K562 (cell line): ENCODE data around the gene DYNC2I2. TPM values are rescaled to one million over a fixed set of nuclear protein-coding genes. Genes with fewer than 3 reads are reported as not detected.

ENCODE experiments used
- ASH1L ChIP-seq: fragments of 450-650 bp; IDR thresholded peaks from 2 replicates; pipeline ENCODE4 v1.6.1; 2018; ENCODE audit warnings: borderline replicate concordance, mild to moderate bottlenecking, low read depth; ENCODE audit not compliant: partially characterized antibody
- BACH1 ChIP-seq: fragments of 200-800 bp; sonication (Bioruptor generic); IDR thresholded peaks from 2 replicates; pipeline ENCODE4 v1.6.1; 2016; ENCODE audit warnings: missing genetic modification characterization, missing compliant biosample characterization
- CC2D1A ChIP-seq: fragments of 450-650 bp; IDR thresholded peaks from 2 replicates; pipeline ENCODE4 v1.6.1; 2017; ENCODE audit warnings: mild to moderate bottlenecking
- CCAR2 ChIP-seq: fragments of 200-400 bp; formaldehyde crosslinking; IDR thresholded peaks from 2 replicates; pipeline ENCODE4 v1.6.1; 2017; ENCODE audit warnings: mild to moderate bottlenecking, low read depth, low read length
- E2F6 ChIP-seq, 2 experiments: IDR thresholded peaks; 2 replicates each; pipeline ENCODE4 v1.6.1; 2011; ENCODE audit warnings: borderline replicate concordance in 1 of 2, control low read depth in 1 of 2, low read depth in 1 of 2, low read length in 1 of 2, mild to moderate bottlenecking in 1 of 2, mixed read lengths in 1 of 2, moderate library complexity in 1 of 2; ENCODE audit not compliant: insufficient read depth in 1 of 2, insufficient read length in 1 of 2, poor library complexity in 1 of 2, severe bottlenecking in 1 of 2; ENCODE audit errors: extremely low read depth in 1 of 2
- EGR1 ChIP-seq: fragments of 450-650 bp; conservative IDR thresholded peaks from 2 replicates; pipeline ENCODE4 v1.6.1; 2017; ENCODE audit warnings: mild to moderate bottlenecking
- HNRNPLL ChIP-seq: fragments of 200-400 bp; formaldehyde crosslinking; IDR thresholded peaks from 2 replicates; pipeline ENCODE4 v1.6.1; 2017; ENCODE audit warnings: low read length, low read depth, mild to moderate bottlenecking; ENCODE audit not compliant: poor library complexity, severe bottlenecking
- KDM5B ChIP-seq: fragments of 200-600 bp; sonication (generic); IDR thresholded peaks from 2 replicates; pipeline ENCODE4 v1.6.1; 2012; ENCODE audit warnings: low read depth, mild to moderate bottlenecking, moderate library complexity, low read length, control low read depth, inconsistent platforms; ENCODE audit not compliant: insufficient replicate concordance
- MIER1 ChIP-seq: fragments of 450-650 bp; IDR thresholded peaks from 2 replicates; pipeline ENCODE4 v1.6.1; 2016; ENCODE audit warnings: antibody characterized with exemption, mild to moderate bottlenecking, low read depth
- NKRF ChIP-seq: fragments of 450-650 bp; IDR thresholded peaks from 2 replicates; pipeline ENCODE4 v1.6.1; 2016; ENCODE audit warnings: borderline replicate concordance
- PHF8 ChIP-seq: fragments of 200-600 bp; sonication (generic); IDR thresholded peaks from 2 replicates; pipeline ENCODE4 v1.6.1; 2012; ENCODE audit warnings: mixed run types, mild to moderate bottlenecking, inconsistent platforms, low read length, moderate library complexity, borderline replicate concordance
- TBP ChIP-seq: optimal IDR thresholded peaks from 2 replicates; pipeline ENCODE3; 2011; ENCODE audit warnings: low read depth, low read length, improper control_type of control experiment
- UBTF ChIP-seq, 2 experiments: IDR thresholded peaks; 2 replicates each; pipeline ENCODE4 v1.6.1; 2012; ENCODE audit warnings: improper control_type of control experiment in 2 of 2, low read depth in 2 of 2, low read length in 2 of 2, borderline replicate concordance in 1 of 2
- XRCC3 ChIP-seq: fragments of 450-650 bp; IDR thresholded peaks from 2 replicates; pipeline ENCODE4 v1.6.1; 2017; ENCODE audit warnings: mild to moderate bottlenecking, moderate library complexity
- ZNF143 ChIP-seq: sonication (generic); formaldehyde crosslinking; IDR thresholded peaks from 2 replicates; pipeline ENCODE4 v1.9.0; 2022; ENCODE audit warnings: mild to moderate bottlenecking, missing genetic modification reagents
- ZNF592 ChIP-seq: fragments of 450-650 bp; IDR thresholded peaks from 2 replicates; pipeline ENCODE4 v1.6.1; 2017; ENCODE audit warnings: antibody characterized with exemption, mild to moderate bottlenecking
- polyA plus RNA-seq, 8 experiments: library from polyadenylated mRNA; depleted of rRNA in 4 of 8; stranded (reverse) in 5 of 8; unstranded in 3 of 8; fragments of >200 nt; fragmentation: Nextera tagmentation in 2 of 8; fragmentation: Illumina TruSeq in 1 of 8; extraction: Ambion mirVana in 2 of 8; extraction: Trizol in 1 of 8; gene quantifications; 2 replicates each; pipeline versions ENCODE4 v1.2.1 to v1.2.3, GENCODE V29; 2011 to 2014; ENCODE audit warnings: inconsistent platforms in 1 of 8, missing spikeins in 1 of 8
- total RNA-seq, 7 experiments: library from RNA; depleted of rRNA in 6 of 7; stranded (reverse); fragments of >200 nt in 6 of 7; fragmentation: Illumina TruSeq in 2 of 7; extraction: Trizol in 2 of 7; gene quantifications; 2 replicates each; pipeline versions ENCODE4 v1.2.1 to v1.2.3, GENCODE V29; 2011 to 2021; ENCODE audit warnings: low replicate concordance in 1 of 7

The DYNC2I2 gene
- total and polyA plus RNA-seq, 9 of the 15 experiments (the other 6 are each of a cell fraction or from before 2014, with no cell fraction given) = 1.5 to 249 (median 70.0) TPM

GRCh38 chr9:128702949-128703615 is 46.4 kb upstream of the DYNC2I2 start (continued):
- TF ChIP-seq ASH1L (no peak), BACH1 (tag) (no peak), XRCC3 (no peak), MIER1 (no peak), EGR1 (peak; percentile 31; the same call in 1 of the 2 replicates), UBTF (IDR thresholded peaks at IDR 0.05; ENCODE audit: borderline replicate concordance in 1 of 2, low read depth in 2 of 2, low read length in 2 of 2) (0 out of 4 replicates have a peak, but pooled peaks of 1 of the 2 experiments have one; percentile 33), NKRF (peak; percentile 59; the same call in 1 of the 2 replicates), HNRNPLL (peak; percentile 10), ZNF143 (CRISPR knock-in tag) (no peak), KDM5B (peak; percentile 38), E2F6 (IDR thresholded peaks at IDR 0.05; ENCODE audit: borderline replicate concordance in 1 of 2, extremely low read depth in 1 of 2, insufficient read depth in 1 of 2, insufficient read length in 1 of 2, low read depth in 1 of 2, low read length in 1 of 2, poor library complexity in 1 of 2, severe bottlenecking in 1 of 2) (peak in 1 of 2 experiments; percentile 53), CCAR2 (no peak), TBP (peak; percentile 39), PHF8 (no peak; the same call in 1 of the 2 replicates), CC2D1A (peak; percentile 92), ZNF592 (0 out of 2 replicates have a peak, but pooled peaks have one; percentile 15)
